ENCODE data around the gene HBZ.

DNA sequence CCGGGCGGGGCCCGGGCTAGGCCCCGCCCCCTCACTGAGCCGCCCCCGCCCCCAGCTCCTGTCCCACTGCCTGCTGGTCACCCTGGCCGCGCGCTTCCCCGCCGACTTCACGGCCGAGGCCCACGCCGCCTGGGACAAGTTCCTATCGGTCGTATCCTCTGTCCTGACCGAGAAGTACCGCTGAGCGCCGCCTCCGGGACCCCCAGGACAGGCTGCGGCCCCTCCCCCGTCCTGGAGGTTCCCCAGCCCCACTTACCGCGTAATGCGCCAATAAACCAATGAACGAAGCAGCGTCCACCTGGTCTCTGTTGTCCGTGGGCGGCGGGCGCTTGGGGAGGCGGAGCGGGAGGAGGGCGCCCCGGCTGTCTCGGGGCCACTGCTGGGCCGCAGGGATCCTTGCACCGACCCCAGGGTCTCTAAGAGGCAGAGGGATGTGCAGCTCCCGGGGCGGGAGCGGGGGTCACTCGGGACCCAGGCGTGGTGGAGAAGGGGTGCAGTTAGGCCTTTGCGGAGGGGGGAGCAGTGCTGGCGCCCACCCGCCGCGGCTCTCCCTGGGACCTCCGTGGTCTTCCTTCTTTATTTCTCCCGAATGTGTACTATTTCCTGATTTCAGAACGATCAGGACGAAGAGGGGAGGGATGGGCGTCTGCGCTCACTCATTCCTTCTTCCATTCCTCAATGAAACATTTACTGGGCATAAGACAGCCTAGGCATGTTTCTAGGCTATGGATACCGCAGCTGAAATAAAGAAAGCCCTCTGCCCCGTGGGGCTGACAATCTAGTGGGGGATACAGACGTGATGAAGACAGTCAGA, 2.0 kb downstream of the HBZ start:
- no peak for TF ChIP-seq EZH2 (IDR thresholded peaks at IDR 0.05; ENCODE audit: low read length, missing control alignments)
- TF ChIP-seq, protein P1, sequence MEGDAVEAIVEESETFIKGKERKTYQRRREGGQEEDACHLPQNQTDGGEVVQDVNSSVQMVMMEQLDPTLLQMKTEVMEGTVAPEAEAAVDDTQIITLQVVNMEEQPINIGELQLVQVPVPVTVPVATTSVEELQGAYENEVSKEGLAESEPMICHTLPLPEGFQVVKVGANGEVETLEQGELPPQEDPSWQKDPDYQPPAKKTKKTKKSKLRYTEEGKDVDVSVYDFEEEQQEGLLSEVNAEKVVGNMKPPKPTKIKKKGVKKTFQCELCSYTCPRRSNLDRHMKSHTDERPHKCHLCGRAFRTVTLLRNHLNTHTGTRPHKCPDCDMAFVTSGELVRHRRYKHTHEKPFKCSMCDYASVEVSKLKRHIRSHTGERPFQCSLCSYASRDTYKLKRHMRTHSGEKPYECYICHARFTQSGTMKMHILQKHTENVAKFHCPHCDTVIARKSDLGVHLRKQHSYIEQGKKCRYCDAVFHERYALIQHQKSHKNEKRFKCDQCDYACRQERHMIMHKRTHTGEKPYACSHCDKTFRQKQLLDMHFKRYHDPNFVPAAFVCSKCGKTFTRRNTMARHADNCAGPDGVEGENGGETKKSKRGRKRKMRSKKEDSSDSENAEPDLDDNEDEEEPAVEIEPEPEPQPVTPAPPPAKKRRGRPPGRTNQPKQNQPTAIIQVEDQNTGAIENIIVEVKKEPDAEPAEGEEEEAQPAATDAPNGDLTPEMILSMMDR (conservative IDR thresholded peaks at IDR 0.05 in 1 of 2, IDR thresholded peaks at IDR 0.05 in 1 of 2; ENCODE audit: low read depth in 1 of 2, low read length in 2 of 2): no peak
